HepG2 (cell line): ENCODE data around the gene PSPH. TPM values are rescaled to one million over a fixed set of nuclear protein-coding genes. Genes with fewer than 3 reads are reported as not detected.
A peak's percentile ranks its signal among the peaks of the same experiment; 100 is the strongest.

ENCODE experiments used
- AFF4 ChIP-seq: sonication (generic); formaldehyde crosslinking; IDR thresholded peaks from 2 replicates; pipeline ENCODE4 v1.4.0; 2020; ENCODE audit warnings: missing genetic modification reagents
- DNMT1 ChIP-seq: sonication (generic); formaldehyde crosslinking; IDR thresholded peaks from 2 replicates; pipeline ENCODE4 v1.5.1; 2020; ENCODE audit warnings: mild to moderate bottlenecking, missing genetic modification reagents
- GPBP1L1 ChIP-seq: sonication (generic); formaldehyde crosslinking; IDR thresholded peaks from 2 replicates; pipeline ENCODE4 v1.5.0; 2020; ENCODE audit warnings: mild to moderate bottlenecking, missing genetic modification reagents
- HNRNPLL ChIP-seq: fragments of 200-400 bp; formaldehyde crosslinking; IDR thresholded peaks from 2 replicates; pipeline ENCODE4 v1.6.1; 2017; ENCODE audit warnings: mild to moderate bottlenecking, low read depth, low read length; ENCODE audit not compliant: poor library complexity, severe bottlenecking
- JUN ChIP-seq: sonication (generic); formaldehyde crosslinking; IDR thresholded peaks from 2 replicates; pipeline ENCODE4 v1.4.0; 2020; ENCODE audit warnings: mild to moderate bottlenecking, missing genetic modification reagents
- MLXIP ChIP-seq: sonication (generic); formaldehyde crosslinking; IDR thresholded peaks from 2 replicates; pipeline ENCODE4 v1.9.0; 2021; ENCODE audit warnings: missing genetic modification reagents, borderline replicate concordance
- PRMT3 ChIP-seq: sonication (generic); formaldehyde crosslinking; IDR thresholded peaks from 2 replicates; pipeline ENCODE4 v1.8.1; 2022; ENCODE audit warnings: low read depth, mild to moderate bottlenecking, moderate library complexity, missing genetic modification reagents, borderline replicate concordance
- TIGD3 ChIP-seq: sonication (generic); formaldehyde crosslinking; IDR thresholded peaks from 2 replicates; pipeline ENCODE4 v1.5.1; 2020; ENCODE audit warnings: mild to moderate bottlenecking, missing genetic modification reagents, borderline replicate concordance
- ZBTB1 ChIP-seq: sonication (generic); formaldehyde crosslinking; IDR thresholded peaks from 2 replicates; pipeline ENCODE4 v1.4.0; 2020; ENCODE audit warnings: missing genetic modification reagents, borderline replicate concordance
- ZNF276 ChIP-seq: sonication (generic); formaldehyde crosslinking; IDR thresholded peaks from 2 replicates; pipeline ENCODE4 v1.4.0; 2020; ENCODE audit warnings: mild to moderate bottlenecking, low read depth, missing genetic modification reagents
- ZNF44 ChIP-seq: sonication (generic); formaldehyde crosslinking; IDR thresholded peaks from 2 replicates; pipeline ENCODE4 v1.5.1; 2020; ENCODE audit warnings: mild to moderate bottlenecking, missing genetic modification reagents
- ZNF556 ChIP-seq: sonication (generic); formaldehyde crosslinking; IDR thresholded peaks from 2 replicates; pipeline ENCODE4 v1.4.0; 2020; ENCODE audit warnings: mild to moderate bottlenecking, missing genetic modification reagents, borderline replicate concordance
- ZSCAN9 ChIP-seq: IDR thresholded peaks from 2 replicates; pipeline ENCODE4 v1.6.1; 2016; ENCODE audit warnings: borderline replicate concordance
- ZZZ3 ChIP-seq: sonication (generic); formaldehyde crosslinking; IDR thresholded peaks from 2 replicates; pipeline ENCODE4 v1.4.0; 2020; ENCODE audit warnings: missing genetic modification reagents, mild to moderate bottlenecking, borderline replicate concordance
- polyA plus RNA-seq, 8 experiments: library from polyadenylated mRNA; depleted of rRNA in 3 of 8; stranded (reverse) in 7 of 8; unstranded in 1 of 8; fragments of >200 nt; fragmentation: Illumina TruSeq in 4 of 8; extraction: Trizol in 4 of 8; gene quantifications; 2 replicates each; pipeline versions ENCODE4 v1.2.1 to v1.2.3, GENCODE V29; 2011 to 2016; ENCODE audit warnings: low read depth in 4 of 8, missing spikeins in 1 of 8, mixed read lengths in 1 of 8; ENCODE audit not compliant: insufficient read depth in 1 of 8
- total RNA-seq, 5 experiments: library from RNA; depleted of rRNA; stranded (reverse); fragments of >200 nt; fragmentation: Illumina TruSeq; extraction: Trizol; gene quantifications; 2 replicates each; pipeline ENCODE4 v1.2.3, GENCODE V29; 2016; ENCODE audit warnings: low read depth in 1 of 5

PSPH gene
- total and polyA plus RNA-seq, 2 of the 13 experiments (the other 11 are each of a cell fraction or from before 2014, with no cell fraction given), result 85.5 to 124 TPM

- TF ChIP-seq MLXIP (CRISPR knock-in tag), result peak; percentile 56
- no peak for TF ChIP-seq GPBP1L1 (CRISPR knock-in tag)
- TF ChIP-seq DNMT1 (CRISPR knock-in tag), result no peak
- no peak for TF ChIP-seq ZNF44 (CRISPR knock-in tag)
- TF ChIP-seq ZSCAN9 (CRISPR knock-in tag), result peak; percentile 38; the same call in 1 of the 2 replicates
- TF ChIP-seq JUN (CRISPR knock-in tag), result no peak
- TF ChIP-seq HNRNPLL, result no peak
- TF ChIP-seq ZNF276, result no peak
- no peak for TF ChIP-seq AFF4 (CRISPR knock-in tag)
- no peak for TF ChIP-seq ZZZ3 (CRISPR knock-in tag)
- TF ChIP-seq PRMT3, result no peak
- no peak for TF ChIP-seq ZNF556 (CRISPR knock-in tag)
- TF ChIP-seq TIGD3 (CRISPR knock-in tag), result no peak
- no peak for TF ChIP-seq ZBTB1
Observed at GRCh38 chr7:56028942-56029630, 22.2 kb downstream of the PSPH start (continued).
